Kidney tubule cell (primary cell): ENCODE measurements around the gene ZMYND19.
A peak's percentile ranks its signal among the peaks of the same experiment; 100 is the strongest.
"Not testable (repeated sequence)": the region's sequence is repeated elsewhere in the genome, so short reads cannot be mapped to it uniquely, and the experiment has no call there.

ENCODE experiments used
- DNase-seq: peaks from one replicate; pipeline ENCODE4 v3.0.0-alpha.2; 2018; ENCODE audit warnings: low spot score

ZMYND19 gene

GRCh38 chr9:137614631-137615386, 24.5 kb upstream of the ZMYND19 start:
- DNase-seq, result no peak

GRCh38 chr9:137613738-137614523, 23.6 kb upstream of the ZMYND19 start:
- DNase-seq, result no peak

- DNase-seq, result no peak
Observed at GRCh38 chr9:137613259-137613658, 22.9 kb upstream of the ZMYND19 start.

GRCh38 chr9:137612741-137613142, 22.4 kb upstream of the ZMYND19 start:
- no peak for DNase-seq

GRCh38 chr9:137611623-137612609, 21.6 kb upstream of the ZMYND19 start:
- DNase-seq, result peak; percentile 99

- DNase-seq, result no peak
Observed at GRCh38 chr9:137610944-137611343, 20.6 kb upstream of the ZMYND19 start.

GRCh38 chr9:137607141-137607857, 17.0 kb upstream of the ZMYND19 start:
- DNase-seq, result peak; percentile 73

GRCh38 chr9:137606734-137607138, 16.4 kb upstream of the ZMYND19 start:
- no peak for DNase-seq

GRCh38 chr9:137606005-137606621, 15.8 kb upstream of the ZMYND19 start:
- DNase-seq, result peak; percentile 26

- peak; percentile 96 for DNase-seq
Observed at GRCh38 chr9:137605121-137606004, 15.1 kb upstream of the ZMYND19 start, which contains the start of gene ARRDC1. ARRDC1 (plus strand) TSS chr9:137605686; CDS start chr9:137605718, 32 bp downstream.

GRCh38 chr9:137604345-137605086, 14.2 kb upstream of the ZMYND19 start:
- no peak for DNase-seq

- DNase-seq, result no peak
Observed at GRCh38 chr9:137603879-137604278, 13.6 kb upstream of the ZMYND19 start.

- DNase-seq, result no peak
Observed at GRCh38 chr9:137602661-137603060, 12.3 kb upstream of the ZMYND19 start.

GRCh38 chr9:137598943-137599342, 8.6 kb upstream of the ZMYND19 start:
- no peak for DNase-seq

GRCh38 chr9:137596577-137596976, 6.3 kb upstream of the ZMYND19 start:
- DNase-seq, result not testable (repeated sequence)

GRCh38 chr9:137593176-137593575, 2.9 kb upstream of the ZMYND19 start:
- DNase-seq, result no peak

GRCh38 chr9:137592767-137593166, 2.5 kb upstream of the ZMYND19 start:
- no peak for DNase-seq

- DNase-seq, result no peak
Observed at GRCh38 chr9:137590123-137590468, 216 bp downstream of the ZMYND19 start.

- peak; percentile 22 for DNase-seq
Observed at GRCh38 chr9:137589441-137590122, 730 bp downstream of the ZMYND19 start.
